HTERT RPE-1 (cell line): ENCODE results near the gene HOXD1.

Experiments used
- in situ Hi-C: fragments of 300-500 bp; cut with MboI; formaldehyde crosslinking; loops from 4 replicates; pipeline ENCODE4 v1.14.3; 2020; ENCODE audit warnings: low sequenced_read_pairs

Gene HOXD1

GRCh38 chr2:176178038-176178756, 10.3 kb upstream of the HOXD1 start:
- in situ Hi-C loops, result no loop called here

- in situ Hi-C loops, result no loop called here
These were observed 9.6 kb upstream of the HOXD1 start for GRCh38 chr2:176178757-176179295.

GRCh38 chr2:176181551-176181950, 6.9 kb upstream of the HOXD1 start:
- in situ Hi-C loops, result no loop called here

- in situ Hi-C loops, result no loop called here
These were observed 5.8 kb upstream of the HOXD1 start for GRCh38 chr2:176182671-176183070.

- in situ Hi-C loops, result no loop called here
These were observed 3.7 kb upstream of the HOXD1 start for GRCh38 chr2:176184749-176185148.

- in situ Hi-C loops, result no loop called here
These were observed 2.4 kb upstream of the HOXD1 start for GRCh38 chr2:176186024-176186423.

GRCh38 chr2:176187200-176187898, 1.1 kb upstream of the HOXD1 start:
- in situ Hi-C loops, result no loop called here

GRCh38 chr2:176188774-176189680, 559 bp downstream of the HOXD1 start:
- in situ Hi-C loops, result no loop called here

GRCh38 chr2:176189681-176190641, 1.5 kb downstream of the HOXD1 start:
- in situ Hi-C loops, result no loop called here

- in situ Hi-C loops, result no loop called here
These were observed 3.9 kb downstream of the HOXD1 start for GRCh38 chr2:176192351-176192750.

GRCh38 chr2:176193048-176193447, 4.6 kb downstream of the HOXD1 start:
- in situ Hi-C loops, result no loop called here

GRCh38 chr2:176199902-176200301, 11.4 kb downstream of the HOXD1 start:
- in situ Hi-C loops, result no loop called here

GRCh38 chr2:176200971-176201370, 12.5 kb downstream of the HOXD1 start:
- in situ Hi-C loops, result no loop called here

- in situ Hi-C loops, result no loop called here
These were observed 14.0 kb downstream of the HOXD1 start for GRCh38 chr2:176202491-176202890.

GRCh38 chr2:176205126-176205525, 16.7 kb downstream of the HOXD1 start:
- in situ Hi-C loops, result no loop called here

GRCh38 chr2:176206136-176206535, 17.7 kb downstream of the HOXD1 start:
- in situ Hi-C loops, result no loop called here

GRCh38 chr2:176206682-176207081, 18.2 kb downstream of the HOXD1 start:
- in situ Hi-C loops, result no loop called here

- in situ Hi-C loops, result no loop called here
These were observed 22.6 kb downstream of the HOXD1 start for GRCh38 chr2:176211110-176211509.

- in situ Hi-C loops, result no loop called here
These were observed 23.8 kb downstream of the HOXD1 start for GRCh38 chr2:176212276-176212675.

- in situ Hi-C loops, result no loop called here
These were observed 24.9 kb downstream of the HOXD1 start for GRCh38 chr2:176213406-176213805.
